Measurements from ENCODE around the gene U2SURP.
"Not testable (repeated sequence)": the region's sequence is repeated elsewhere in the genome, so short reads cannot be mapped to it uniquely, and the experiment has no call there.

The U2SURP gene

GRCh38 chr3:143024351-143024960 lies 23.1 kb downstream of the U2SURP start:
- no peak for DNase-seq

- no peak for DNase-seq
Measured at GRCh38 chr3:143031327-143031726, 30.0 kb downstream of the U2SURP start.

- not testable (repeated sequence) for DNase-seq
Measured at GRCh38 chr3:143031796-143032387, 30.5 kb downstream of the U2SURP start.

- DNase-seq = no peak
Measured at GRCh38 chr3:143035466-143036211, 34.3 kb downstream of the U2SURP start.

- DNase-seq = no peak
Measured at GRCh38 chr3:143036557-143036956, 35.2 kb downstream of the U2SURP start.

- DNase-seq = no peak
Measured at GRCh38 chr3:143037867-143038266, 36.5 kb downstream of the U2SURP start.

GRCh38 chr3:143040261-143040879 lies 39.0 kb downstream of the U2SURP start:
- DNase-seq = no peak

GRCh38 chr3:143041903-143042302 lies 40.5 kb downstream of the U2SURP start:
- no peak for DNase-seq

GRCh38 chr3:143045639-143046038 lies 44.3 kb downstream of the U2SURP start:
- no peak for DNase-seq

GRCh38 chr3:143046075-143046474 lies 44.7 kb downstream of the U2SURP start:
- not testable (repeated sequence) for DNase-seq

- no peak for DNase-seq
Measured at GRCh38 chr3:143054011-143054410, 52.6 kb downstream of the U2SURP start.

GRCh38 chr3:143056372-143056771 lies 55.0 kb downstream of the U2SURP start:
- no peak for DNase-seq

GRCh38 chr3:143060906-143061305 lies 59.5 kb downstream of the U2SURP start:
- no peak for DNase-seq

GRCh38 chr3:143063018-143063417 lies 61.6 kb downstream of the U2SURP start:
- no peak for DNase-seq

- DNase-seq = no peak
Measured at GRCh38 chr3:143064777-143065176, 63.4 kb downstream of the U2SURP start.

GRCh38 chr3:143065364-143065763 lies 64.0 kb downstream of the U2SURP start:
- DNase-seq = no peak

- DNase-seq = no peak
Measured at GRCh38 chr3:143066033-143066432, 64.7 kb downstream of the U2SURP start.

GRCh38 chr3:143067201-143067600 lies 65.8 kb downstream of the U2SURP start:
- DNase-seq = no peak

GRCh38 chr3:143068059-143068458 lies 66.7 kb downstream of the U2SURP start:
- no peak for DNase-seq

GRCh38 chr3:143070977-143071551 lies 69.7 kb downstream of the U2SURP start:
- DNase-seq = peak; percentile 43

- DNase-seq = no peak
Measured at GRCh38 chr3:143071776-143072175, 70.4 kb downstream of the U2SURP start.

GRCh38 chr3:143072298-143073020 lies 71.1 kb downstream of the U2SURP start:
- DNase-seq = not testable (repeated sequence)

- not testable (repeated sequence) for DNase-seq
Measured at GRCh38 chr3:143073541-143073940, 72.2 kb downstream of the U2SURP start.
